Prostate gland (tissue), 2 donors: Measurements from ENCODE around the gene DCC. TPM values are rescaled to one million over a fixed set of nuclear protein-coding genes. Genes with fewer than 3 reads are reported as not detected.

Experiments used
- DNase-seq: peaks from one replicate; pipeline ENCODE4 v3.0.0-alpha.2; 2019; ENCODE audit warnings: low spot score
- H3K27ac ChIP-seq, 2 donors: fragments of 200-600 bp; sonication (generic); 2 replicates each; pipeline ENCODE4 v1.5.1; 2017 to 2019
- H3K27me3 ChIP-seq: fragments of 200-600 bp; sonication (generic); replicated peaks from 2 replicates; pipeline ENCODE4 v1.5.1; 2019; ENCODE audit not compliant: insufficient read depth
- H3K36me3 ChIP-seq, 2 donors: fragments of 200-600 bp; sonication (generic); 1 replicate in 1 of 2; 2 replicates in 1 of 2; pipeline versions ENCODE4 v1.5.1 to v1.8.1; 2017 to 2019
- H3K4me1 ChIP-seq: fragments of 200-600 bp; sonication (generic); replicated peaks from 2 replicates; pipeline ENCODE4 v1.5.1; 2019
- H3K4me3 ChIP-seq, 2 donors: fragments of 200-600 bp; sonication (generic); 2 replicates each; pipeline ENCODE4 v1.5.1; 2017 to 2019
- H3K9me3 ChIP-seq: fragments of 200-600 bp; sonication (generic); 2 replicates; pipeline ENCODE4 v1.5.1; 2017
- POLR2A ChIP-seq: fragments of 450-650 bp; IDR thresholded peaks from one replicate; pipeline ENCODE4 v1.6.1; 2016; ENCODE audit warnings: antibody characterized with exemption, mild to moderate bottlenecking
- POLR2AphosphoS5 ChIP-seq: sonication (generic); formaldehyde crosslinking; IDR thresholded peaks from one replicate; pipeline ENCODE4 v1.6.1; 2017; ENCODE audit warnings: antibody characterized with exemption
- WGBS: methylation state at CpG from one replicate; pipeline ENCODE4 v1.1.5; 2018; 5-methylcytosine and 5-hydroxymethylcytosine counted together
- intact Hi-C: fragments of 100-400 bp; cut with DNase I; formaldehyde crosslinking; loops from one replicate; pipeline ENCODE4 v1.14.2; 2022
- microRNA-seq: library from miRNA; unstranded; fragments of <30 nt; microRNA quantifications from one replicate; pipeline ENCODE4, GENCODE V29; 2016
- small RNA-seq, 2 donors: library from RNA; depleted of rRNA; stranded (forward); fragments of <200 nt; gene quantifications; one replicate each; pipeline ENCODE3, GENCODE V24; 2016
- total RNA-seq, 2 donors: library from RNA; depleted of rRNA; stranded (reverse); fragments of >200 nt; gene quantifications; one replicate each; pipeline ENCODE4 v1.1.0, GENCODE V29; 2016
- TF ChIP-seq, protein P1 (sequence below), 4 experiments: fragments of 200-600 bp in 2 of 4; fragments of 450-650 bp in 2 of 4; sonication (generic) in 2 of 4; IDR thresholded peaks; 1 replicate in 3 of 4; 2 replicates in 1 of 4; pipeline ENCODE4 v1.5.1; 2016 to 2019; ENCODE audit warnings: antibody characterized with exemption in 4 of 4, mild to moderate bottlenecking in 2 of 4, moderate library complexity in 2 of 4

DCC gene
- total RNA-seq, 2 donors from 2014 or later, result 0.55 to 3.7 TPM

DNA sequence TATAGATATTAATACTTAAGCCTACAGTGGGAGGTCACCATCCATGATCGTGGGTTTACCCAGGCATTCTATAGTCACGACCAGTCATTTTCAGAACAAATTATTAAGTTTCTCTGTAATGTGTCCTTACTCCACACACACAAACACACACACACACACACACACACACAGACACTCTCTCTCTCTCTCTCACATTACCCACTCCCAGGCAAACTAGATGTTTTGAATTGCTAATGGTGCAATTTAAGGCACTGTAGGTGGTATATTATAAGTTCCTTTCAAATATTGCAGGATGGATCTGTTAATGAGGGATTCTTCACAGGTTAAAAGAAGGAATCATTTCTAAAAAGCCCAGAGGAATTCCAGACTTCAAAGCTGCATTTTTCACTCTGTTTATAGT lies 1226.6 kb downstream of the DCC start:
- H3K27me3 ChIP-seq, result no peaks in the 10 kb centered on the region
- DNase-seq, result no peak
- H3K4me3 ChIP-seq, result no peak overlapping the region
- H3K4me1 ChIP-seq, result no peaks in the 10 kb centered on the region
- TF ChIP-seq POLR2AphosphoS5, result no peak
- TF ChIP-seq, protein P1, sequence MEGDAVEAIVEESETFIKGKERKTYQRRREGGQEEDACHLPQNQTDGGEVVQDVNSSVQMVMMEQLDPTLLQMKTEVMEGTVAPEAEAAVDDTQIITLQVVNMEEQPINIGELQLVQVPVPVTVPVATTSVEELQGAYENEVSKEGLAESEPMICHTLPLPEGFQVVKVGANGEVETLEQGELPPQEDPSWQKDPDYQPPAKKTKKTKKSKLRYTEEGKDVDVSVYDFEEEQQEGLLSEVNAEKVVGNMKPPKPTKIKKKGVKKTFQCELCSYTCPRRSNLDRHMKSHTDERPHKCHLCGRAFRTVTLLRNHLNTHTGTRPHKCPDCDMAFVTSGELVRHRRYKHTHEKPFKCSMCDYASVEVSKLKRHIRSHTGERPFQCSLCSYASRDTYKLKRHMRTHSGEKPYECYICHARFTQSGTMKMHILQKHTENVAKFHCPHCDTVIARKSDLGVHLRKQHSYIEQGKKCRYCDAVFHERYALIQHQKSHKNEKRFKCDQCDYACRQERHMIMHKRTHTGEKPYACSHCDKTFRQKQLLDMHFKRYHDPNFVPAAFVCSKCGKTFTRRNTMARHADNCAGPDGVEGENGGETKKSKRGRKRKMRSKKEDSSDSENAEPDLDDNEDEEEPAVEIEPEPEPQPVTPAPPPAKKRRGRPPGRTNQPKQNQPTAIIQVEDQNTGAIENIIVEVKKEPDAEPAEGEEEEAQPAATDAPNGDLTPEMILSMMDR (IDR thresholded peaks at IDR 0.05), result no peak
- TF ChIP-seq POLR2A, result no peak
- 88% methylated on average over 2 of the region's 2 CpGs for WGBS
- intact Hi-C loops, result no loop called here
- no peaks in the 10 kb centered on the region for H3K9me3 ChIP-seq
- H3K27ac ChIP-seq, result no peak overlapping the region
- H3K36me3 ChIP-seq, result no peaks in the 10 kb centered on the region

DNA sequence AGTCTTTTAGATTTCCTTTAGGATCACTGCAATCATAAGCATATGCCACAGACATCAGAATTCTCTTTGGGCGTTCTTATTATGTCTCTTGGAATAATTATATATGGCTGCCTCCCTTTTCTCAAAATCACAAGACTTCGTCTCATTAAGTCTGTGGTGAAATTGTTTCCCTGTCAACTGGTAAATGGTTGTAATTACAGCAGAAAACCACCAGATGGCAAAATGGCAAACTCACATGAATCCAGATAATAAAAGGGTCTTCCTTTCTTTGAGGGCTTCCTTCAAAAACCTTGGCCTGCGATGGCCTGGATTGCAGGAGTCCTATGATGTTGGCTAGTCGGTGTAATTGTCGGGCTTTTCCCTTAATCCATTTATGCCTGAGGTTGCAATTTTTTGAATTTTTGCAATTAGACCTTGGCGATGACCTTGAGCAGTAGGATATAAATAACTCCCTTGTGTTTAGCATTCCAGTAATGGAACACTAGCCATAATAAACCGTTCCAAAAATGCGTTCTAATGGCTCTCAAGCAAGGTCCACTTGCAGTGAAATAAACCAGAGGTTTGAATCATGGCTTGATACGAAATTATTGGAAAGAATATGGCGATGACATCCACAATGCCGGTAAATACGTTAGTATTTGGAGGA lies 1228.1 kb downstream of the DCC start:
- H3K36me3 ChIP-seq, result no peaks in the 10 kb centered on the region
- intact Hi-C loops, result no loop called here

More for the DNA sequence above, 1228.1 kb downstream of the DCC start:
- Histone ChIP-seq H3K27me3 (no peaks in the 10 kb centered on the region), H3K27ac (no peak overlapping the region), H3K4me1 (no peaks in the 10 kb centered on the region), H3K9me3 (no peaks in the 10 kb centered on the region), H3K4me3 (no peak overlapping the region)
- DNase-seq, result no peak
- 53% methylated on average over 12 of the region's 12 CpGs for WGBS
- TF ChIP-seq POLR2A, result no peak
- TF ChIP-seq POLR2AphosphoS5, result no peak
- TF ChIP-seq, protein P1 (IDR thresholded peaks at IDR 0.05), result peak; percentile 14 to 50 (median 45)

Small RNA genes lying within 50 kb of the gene (microRNA-seq; reads per million reads assigned to microRNA genes)
- not detected for gene MIR4528

Small RNA genes lying within 50 kb of the gene (small RNA-seq; reads per million reads assigned to genes)
- gene AC011155.1 (0 reads per million in 2 donors), gene MIR4528 (0 reads per million in 2 donors)
